ENCODE results near the gene CDK5R1.

The CDK5R1 gene

GRCh38 chr17:32516940-32517701 lies 30.3 kb downstream of the CDK5R1 start:
- H3K4me3 Mint-ChIP-seq = peak overlapping the region; percentile 52

DNA sequence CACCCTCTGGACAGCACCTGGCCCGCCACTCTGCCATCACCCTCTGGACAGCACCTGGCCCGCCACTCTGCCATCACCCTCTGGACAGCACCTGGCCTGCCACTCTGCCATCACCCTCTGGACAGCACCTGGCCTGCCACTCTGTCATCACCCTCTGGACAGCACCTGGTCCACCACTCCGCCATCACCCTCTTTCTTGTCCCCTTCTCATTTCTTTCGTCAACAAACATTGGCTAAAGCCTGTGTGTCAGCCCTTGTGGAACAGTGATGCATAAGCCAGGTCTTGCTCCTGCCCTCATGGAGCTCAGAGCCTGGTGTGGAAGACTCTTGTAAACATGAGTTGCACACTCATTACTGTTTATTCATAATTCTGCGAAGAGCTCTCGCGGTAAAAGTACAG lies 31.2 kb downstream of the CDK5R1 start:
- Mint-ChIP-seq H3K36me3 (ENCODE audit: low read depth) (no peaks in the 10 kb centered on the region), H3K27ac (no peak overlapping the region), H3K4me1 (peaks cover 68% of the 10 kb centered on the region), H3K9me3 (no peaks in the 10 kb centered on the region), H3K4me3 (peak overlapping the region; percentile 33), H3K27me3 (ENCODE audit: low read depth, poor library complexity) (no peaks in the 10 kb centered on the region)
- TF ChIP-seq, protein P1, sequence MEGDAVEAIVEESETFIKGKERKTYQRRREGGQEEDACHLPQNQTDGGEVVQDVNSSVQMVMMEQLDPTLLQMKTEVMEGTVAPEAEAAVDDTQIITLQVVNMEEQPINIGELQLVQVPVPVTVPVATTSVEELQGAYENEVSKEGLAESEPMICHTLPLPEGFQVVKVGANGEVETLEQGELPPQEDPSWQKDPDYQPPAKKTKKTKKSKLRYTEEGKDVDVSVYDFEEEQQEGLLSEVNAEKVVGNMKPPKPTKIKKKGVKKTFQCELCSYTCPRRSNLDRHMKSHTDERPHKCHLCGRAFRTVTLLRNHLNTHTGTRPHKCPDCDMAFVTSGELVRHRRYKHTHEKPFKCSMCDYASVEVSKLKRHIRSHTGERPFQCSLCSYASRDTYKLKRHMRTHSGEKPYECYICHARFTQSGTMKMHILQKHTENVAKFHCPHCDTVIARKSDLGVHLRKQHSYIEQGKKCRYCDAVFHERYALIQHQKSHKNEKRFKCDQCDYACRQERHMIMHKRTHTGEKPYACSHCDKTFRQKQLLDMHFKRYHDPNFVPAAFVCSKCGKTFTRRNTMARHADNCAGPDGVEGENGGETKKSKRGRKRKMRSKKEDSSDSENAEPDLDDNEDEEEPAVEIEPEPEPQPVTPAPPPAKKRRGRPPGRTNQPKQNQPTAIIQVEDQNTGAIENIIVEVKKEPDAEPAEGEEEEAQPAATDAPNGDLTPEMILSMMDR (IDR thresholded peaks at IDR 0.05) = no peak
- DNase-seq = no peak

More at GRCh38 chr17:32516940-32517701, 30.3 kb downstream of the CDK5R1 start:
- DNase-seq = no peak
- H3K36me3 Mint-ChIP-seq (ENCODE audit: low read depth) = no peaks in the 10 kb centered on the region
- H3K9me3 Mint-ChIP-seq = no peaks in the 10 kb centered on the region
- peaks cover 60% of the 10 kb centered on the region for H3K4me1 Mint-ChIP-seq
- TF ChIP-seq, protein P1 (IDR thresholded peaks at IDR 0.05) = no peak
- H3K27ac Mint-ChIP-seq = peak overlapping the region; percentile 14
- H3K27me3 Mint-ChIP-seq (ENCODE audit: low read depth, poor library complexity) = no peaks in the 10 kb centered on the region

GRCh38 chr17:32518646-32519227 lies 31.9 kb downstream of the CDK5R1 start:
- Mint-ChIP-seq H3K4me3 (peak overlapping the region; percentile 81), H3K4me1 (peaks cover 72% of the 10 kb centered on the region)

DNA sequence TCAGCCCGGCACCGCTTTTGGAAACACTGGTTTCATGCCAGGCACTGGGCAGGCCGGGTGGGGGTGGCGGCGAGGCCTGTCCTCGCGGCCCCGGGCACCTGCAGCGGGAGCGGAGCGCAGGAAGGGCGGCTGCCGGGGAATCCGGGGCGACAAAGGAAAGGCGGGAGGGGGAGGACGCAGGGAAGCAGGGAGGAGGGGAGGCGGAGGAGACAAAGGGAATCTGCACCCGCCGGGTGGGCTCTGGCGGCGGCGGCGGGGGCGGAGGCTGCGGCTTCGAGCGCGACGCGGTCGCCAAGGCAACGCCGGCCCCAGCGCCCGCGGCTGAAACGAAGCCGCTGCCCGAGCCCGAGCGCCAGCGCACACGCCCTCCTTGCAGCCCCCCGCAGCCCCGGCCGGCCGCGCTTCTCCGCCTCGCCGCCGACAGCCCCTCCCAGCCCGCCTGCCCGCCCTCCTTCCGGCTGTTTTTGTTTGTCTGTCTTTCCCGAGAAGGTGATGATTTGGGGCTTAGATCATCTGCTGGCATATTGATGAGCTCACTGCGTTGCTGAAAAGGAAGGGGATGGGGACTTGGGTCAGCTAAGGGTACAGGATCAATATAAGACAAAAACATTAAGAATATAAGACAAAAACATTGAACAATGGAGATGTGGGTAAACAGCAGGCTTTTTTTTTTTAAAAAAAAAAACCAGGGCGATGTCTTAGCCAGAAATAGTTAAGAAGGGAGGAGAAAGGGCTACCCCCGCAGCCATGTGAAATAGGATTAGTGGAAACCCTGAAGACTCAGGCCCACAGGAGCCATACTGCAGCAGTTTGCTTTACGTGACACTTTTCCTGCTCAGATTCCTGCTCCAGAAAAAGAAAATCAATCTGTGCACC lies 32.7 kb downstream of the CDK5R1 start:
- Mint-ChIP-seq H3K4me1 (peaks cover 72% of the 10 kb centered on the region), H3K9me3 (no peaks in the 10 kb centered on the region), H3K27ac (peak overlapping the region; percentile 85), H3K4me3 (peak overlapping the region; percentile 85), H3K27me3 (ENCODE audit: low read depth, poor library complexity) (no peaks in the 10 kb centered on the region), H3K36me3 (ENCODE audit: low read depth) (no peaks in the 10 kb centered on the region)
- TF ChIP-seq, protein P1 (IDR thresholded peaks at IDR 0.05) = no peak
- DNase-seq = peak; percentile 85

More at GRCh38 chr17:32518646-32519227, 31.9 kb downstream of the CDK5R1 start:
- Mint-ChIP-seq H3K27me3 (ENCODE audit: low read depth, poor library complexity) (no peaks in the 10 kb centered on the region), H3K27ac (peak overlapping the region; percentile 85), H3K36me3 (ENCODE audit: low read depth) (no peaks in the 10 kb centered on the region), H3K9me3 (no peaks in the 10 kb centered on the region)
- TF ChIP-seq, protein P1 (IDR thresholded peaks at IDR 0.05) = no peak
- DNase-seq = no peak

DNA sequence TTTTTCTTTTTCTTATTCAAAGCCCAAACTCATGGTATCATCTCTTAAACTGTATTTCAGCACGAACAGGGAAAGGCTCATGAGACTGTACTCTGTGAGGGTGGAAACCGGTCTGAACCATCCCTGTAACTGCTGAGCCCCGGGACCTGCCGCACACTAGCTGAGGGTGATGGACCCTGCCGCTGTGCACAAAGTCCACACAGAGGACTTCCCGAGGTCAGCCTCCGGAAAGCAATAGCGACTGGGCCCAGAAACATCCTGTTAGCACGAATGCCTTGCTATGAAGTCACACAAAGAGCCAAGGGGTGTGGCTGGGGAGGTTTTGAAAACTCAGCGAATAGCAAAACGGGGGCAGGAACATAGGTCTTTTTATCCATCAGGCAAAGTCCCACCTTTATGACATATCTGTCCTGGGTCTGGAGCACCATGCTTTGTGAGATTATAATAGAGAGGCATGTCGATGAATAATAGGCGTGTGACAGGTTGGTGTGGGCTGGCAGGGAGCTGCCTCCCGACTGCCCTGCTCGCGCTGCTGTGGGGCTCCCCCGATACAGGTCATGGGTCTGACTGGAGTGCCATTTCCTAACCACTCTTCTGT lies 33.4 kb downstream of the CDK5R1 start:
- TF ChIP-seq, protein P1 (IDR thresholded peaks at IDR 0.05) = no peak
- H3K4me1 Mint-ChIP-seq = peaks cover 76% of the 10 kb centered on the region
- no peaks in the 10 kb centered on the region for H3K9me3 Mint-ChIP-seq
- DNase-seq = peak; percentile 14
- peak overlapping the region; percentile 85 for H3K4me3 Mint-ChIP-seq
- no peaks in the 10 kb centered on the region for H3K36me3 Mint-ChIP-seq (ENCODE audit: low read depth)
- H3K27ac Mint-ChIP-seq = peak overlapping the region; percentile 71
- no peaks in the 10 kb centered on the region for H3K27me3 Mint-ChIP-seq (ENCODE audit: low read depth, poor library complexity)
